Measurements from ENCODE around the gene SNX10. TPM values are rescaled to one million over a fixed set of nuclear protein-coding genes. Genes with fewer than 3 reads are reported as not detected.

SNX10 gene
- total and polyA plus RNA-seq, 2 of the 8 experiments (the other 6 are each of a cell fraction or from before 2014, with no cell fraction given) = 4.4 to 9.6 TPM

GRCh38 chr7:26307226-26307625 lies 15.6 kb downstream of the SNX10 start:
- no peak overlapping the region for H2BK5ac ChIP-seq (ENCODE audit: low read depth, low read length)
- H2BK20ac ChIP-seq (ENCODE audit: low read length) = no peak overlapping the region
- H3K79me1 ChIP-seq (ENCODE audit: low read depth, low read length) = no peaks in the 10 kb centered on the region
- H2BK120ac ChIP-seq (replicated peaks; ENCODE audit: low read depth, low read length) = no peak overlapping the region
- H3K18ac ChIP-seq (ENCODE audit: extremely low read depth, low read length) = peak overlapping the region; percentile 60; the same call in 1 of the 2 replicates
- H3K4me3 ChIP-seq (ENCODE audit: extremely low read depth in 1 of 4, insufficient read depth in 2 of 4, low read depth in 3 of 4, low read length in 4 of 4) = no peak overlapping the region
- H4K20me1 ChIP-seq (replicated peaks in 1 of 2; ENCODE audit: control insufficient read depth in 1 of 2, insufficient read depth in 2 of 2, low read length in 2 of 2) = no peaks in the 10 kb centered on the region
- H2AK5ac ChIP-seq (ENCODE audit: low read depth, low read length) = no peak overlapping the region
- no peak overlapping the region for H3K56ac ChIP-seq (replicated peaks; ENCODE audit: insufficient read length, low read depth, low read length)
- POLR2A ChIA-PET (ENCODE audit: partially characterized antibody) = no interaction called here
- no peak for TF ChIP-seq TEAD4 (IDR thresholded peaks at IDR 0.05; ENCODE audit: low read depth, low read length)
- TF ChIP-seq NRF1 (IDR thresholded peaks at IDR 0.05; ENCODE audit: low read depth, low read length) = no peak
- no peak for TF ChIP-seq CTBP2 (IDR thresholded peaks at IDR 0.05; ENCODE audit: borderline replicate concordance, insufficient read depth, insufficient read length, low read length)
- TF ChIP-seq HDAC2 (IDR thresholded peaks at IDR 0.05; ENCODE audit: borderline replicate concordance in 1 of 2, low read depth in 2 of 2, low read length in 2 of 2) = no peak
- TF ChIP-seq EZH2 (IDR thresholded peaks at IDR 0.05; ENCODE audit: low read depth, low read length, severe bottlenecking) = no peak
- H2BK15ac ChIP-seq (ENCODE audit: low read length) = no peak overlapping the region
- no peak overlapping the region for H4K5ac ChIP-seq (ENCODE audit: insufficient read length, low read depth, low read length)
- FAIRE-seq (no peak), DNase-seq (ENCODE audit: low read depth in 1 of 2, low spot score in 2 of 2) (no peak)
- H2BK12ac ChIP-seq (ENCODE audit: low read depth, low read length) = no peak overlapping the region
- H3K4me1 ChIP-seq (replicated peaks in 1 of 4; ENCODE audit: control insufficient read depth in 3 of 4, insufficient read depth in 4 of 4, low read length in 3 of 4) = peaks cover 0 to 8% (median 3%) of the 10 kb centered on the region in 4 experiments; a peak in 6 of 7 replicates
- no peak overlapping the region for H4K91ac ChIP-seq (replicated peaks; ENCODE audit: insufficient read length, low read length)
- H3K14ac ChIP-seq (ENCODE audit: insufficient read length) = no peak overlapping the region
- H3K9me3 ChIP-seq (ENCODE audit: insufficient read depth in 2 of 2, low read depth in 1 of 2, low read length in 1 of 2) = no peaks in the 10 kb centered on the region
- no peaks in the 10 kb centered on the region for H3K79me2 ChIP-seq (ENCODE audit: control insufficient read depth in 1 of 2, insufficient read depth in 2 of 2, low read length in 2 of 2)
- H3K23ac ChIP-seq (ENCODE audit: insufficient read length) = no peak overlapping the region
- H3K23me2 ChIP-seq (ENCODE audit: low read depth, low read length) = no peaks in the 10 kb centered on the region
- no peaks in the 10 kb centered on the region for H3K36me3 ChIP-seq (ENCODE audit: control insufficient read depth in 2 of 4, insufficient read depth in 4 of 4, low read length in 3 of 4)
- CTCF ChIA-PET (ENCODE audit: partially characterized antibody) = interaction anchor here (0.9 kb wide), 1 partner anchor 14 kb away, joined by 3 read pairs; no protein-coding TSS in a partner anchor
- WGBS, 2 experiments (ENCODE audit: extremely low coverage in 1 of 2, insufficient coverage in 1 of 2, insufficient read length in 1 of 2, insufficient replicate concordance in 2 of 2, low coverage in 1 of 2, low lambda C conversion rate in 2 of 2, missing lambda C conversion rate in 1 of 2) = 88% methylated on average over 6 of the region's 6 CpGs; no CpG with 5 or more reads in 1 of the 2 experiments
- H3K4ac ChIP-seq (replicated peaks; ENCODE audit: insufficient read length, low read depth, low read length) = no peak overlapping the region
- H3K27me3 ChIP-seq (replicated peaks in 1 of 4; ENCODE audit: control insufficient read depth in 3 of 4, extremely low read depth in 1 of 4, insufficient read depth in 3 of 4, low read length in 3 of 4) = no peaks in the 10 kb centered on the region
- H3K4me2 ChIP-seq (ENCODE audit: insufficient read depth in 1 of 2, low read depth in 2 of 2, low read length in 2 of 2) = no peak overlapping the region
- H4K8ac ChIP-seq (ENCODE audit: extremely low read depth, insufficient read depth, low read length) = no peak overlapping the region
- no peak overlapping the region for H2AFZ ChIP-seq (ENCODE audit: low read length)
- no peak overlapping the region for H3K27ac ChIP-seq (ENCODE audit: low read depth, low read length)
- no peak overlapping the region for H3K9ac ChIP-seq (replicated peaks in 1 of 4; ENCODE audit: extremely low read depth in 1 of 4, low read depth in 3 of 4, low read length in 3 of 4)

All from H1 (cell line).